OCI-LY1 (cell line): ENCODE measurements around the gene SNTG2.

Source experiments
- CTCF ChIP-seq: fragments of 200-600 bp; sonication (generic), shearing (Covaris generic); IDR thresholded peaks from 2 replicates; pipeline ENCODE4 v1.5.1; 2017; ENCODE audit warnings: mild to moderate bottlenecking, antibody characterized with exemption, low read length, moderate library complexity, mixed read lengths
- EZH2 ChIP-seq: fragments of 200-600 bp; sonication (generic), shearing (Covaris generic); IDR thresholded peaks from 2 replicates; pipeline ENCODE4 v1.8.0; 2017; ENCODE audit warnings: borderline replicate concordance, mixed run types, mild to moderate bottlenecking, antibody characterized with exemption, low read length, moderate library complexity, mixed read lengths

- no peak for TF ChIP-seq CTCF
- no peak for TF ChIP-seq EZH2
These were observed 15.0 kb downstream of the SNTG2 start for GRCh38 chr2:965640-966147.
